DND-41 (cell line): ENCODE measurements around the gene ARL8B.

Source experiments
- ATAC-seq: fragments of 200-7000 bp; cut with Tn5 transposase; 3 replicates; pipeline ENCODE4 v1.9.1; 2021; ENCODE audit warnings: low read depth; ENCODE audit not compliant: insufficient read depth
- DNase-seq: peaks from one replicate; pipeline ENCODE4 v3.0.0-alpha.2; 2020
- H2AFZ ChIP-seq: 2 replicates; pipeline ENCODE4 v1.6.0; 2012; ENCODE audit warnings: low read depth, low read length
- H3K27ac ChIP-seq: 2 replicates; pipeline ENCODE4 v1.5.1; 2012; ENCODE audit warnings: low read length, inconsistent platforms
- H3K27me3 ChIP-seq: fragments of 200-600 bp; sonication (generic); 2 replicates; pipeline ENCODE4 v1.6.0; 2012; ENCODE audit warnings: low read length, mild to moderate bottlenecking, inconsistent platforms; ENCODE audit not compliant: insufficient read depth, poor library complexity
- H3K36me3 ChIP-seq: 2 replicates; pipeline ENCODE4 v1.5.1; 2012; ENCODE audit warnings: low read length, inconsistent platforms; ENCODE audit not compliant: insufficient read depth
- H3K4me1 ChIP-seq: 2 replicates; pipeline ENCODE4 v1.5.1; 2012; ENCODE audit warnings: mild to moderate bottlenecking, low read length; ENCODE audit not compliant: insufficient read depth
- H3K4me2 ChIP-seq: 2 replicates; pipeline ENCODE4 v1.6.0; 2012; ENCODE audit warnings: mild to moderate bottlenecking, moderate library complexity, low read length, inconsistent platforms; ENCODE audit not compliant: insufficient read depth
- H3K4me3 ChIP-seq, 2 experiments: fragments of 200-600 bp in 1 of 2; shearing (Covaris generic) in 1 of 2; 2 replicates each; pipeline ENCODE4 v1.5.1; 2012 to 2016; ENCODE audit warnings: inconsistent platforms in 2 of 2, low read length in 2 of 2, mild to moderate bottlenecking in 2 of 2, low read depth in 1 of 2, moderate library complexity in 1 of 2
- H3K79me2 ChIP-seq: 2 replicates; pipeline ENCODE4 v1.6.0; 2012; ENCODE audit warnings: low read length, inconsistent platforms; ENCODE audit not compliant: insufficient read depth
- H3K9ac ChIP-seq: 2 replicates; pipeline ENCODE4 v1.6.0; 2012; ENCODE audit warnings: low read depth, mild to moderate bottlenecking, inconsistent platforms, low read length, moderate library complexity
- H3K9me3 ChIP-seq: 2 replicates; pipeline ENCODE4 v1.5.1; 2012; ENCODE audit warnings: low read length, moderate library complexity, mild to moderate bottlenecking, inconsistent platforms; ENCODE audit not compliant: insufficient read depth, severe bottlenecking
- H4K20me1 ChIP-seq: 2 replicates; pipeline ENCODE4 v1.6.0; 2012; ENCODE audit warnings: low read length; ENCODE audit not compliant: insufficient read depth
- EZH2 ChIP-seq: IDR thresholded peaks from 3 replicates; pipeline ENCODE4 v1.6.1; 2012; ENCODE audit warnings: borderline replicate concordance, low read depth, mild to moderate bottlenecking, moderate library complexity, low read length, inconsistent platforms; ENCODE audit not compliant: severe bottlenecking
- TF ChIP-seq, protein P1 (sequence below): IDR thresholded peaks from 2 replicates; pipeline ENCODE4 v1.5.1; 2012; ENCODE audit warnings: borderline replicate concordance, low read length, moderate library complexity, mild to moderate bottlenecking; ENCODE audit not compliant: poor library complexity, severe bottlenecking; ENCODE audit errors: extremely low read depth

Gene ARL8B

GRCh38 chr3:5190147-5190791 is 68.2 kb downstream of the ARL8B start:
- Histone ChIP-seq H3K36me3 (peaks cover 59% of the 10 kb centered on the region), H3K27me3 (no peaks in the 10 kb centered on the region), H2AFZ (peak overlapping the region; percentile 19; the same call in 1 of the 2 replicates), H3K79me2 (peaks cover 91% of the 10 kb centered on the region), H3K4me1 (peaks cover 68% of the 10 kb centered on the region), H3K4me2 (peak overlapping the region; percentile 94), H4K20me1 (peaks cover 19% of the 10 kb centered on the region), H3K9me3 (no peaks in the 10 kb centered on the region), H3K9ac (peak overlapping the region; percentile 99), H3K27ac (peak overlapping the region; percentile 98), H3K4me3 (peak overlapping the region; percentile 76 to 88)
- TF ChIP-seq, protein P1, sequence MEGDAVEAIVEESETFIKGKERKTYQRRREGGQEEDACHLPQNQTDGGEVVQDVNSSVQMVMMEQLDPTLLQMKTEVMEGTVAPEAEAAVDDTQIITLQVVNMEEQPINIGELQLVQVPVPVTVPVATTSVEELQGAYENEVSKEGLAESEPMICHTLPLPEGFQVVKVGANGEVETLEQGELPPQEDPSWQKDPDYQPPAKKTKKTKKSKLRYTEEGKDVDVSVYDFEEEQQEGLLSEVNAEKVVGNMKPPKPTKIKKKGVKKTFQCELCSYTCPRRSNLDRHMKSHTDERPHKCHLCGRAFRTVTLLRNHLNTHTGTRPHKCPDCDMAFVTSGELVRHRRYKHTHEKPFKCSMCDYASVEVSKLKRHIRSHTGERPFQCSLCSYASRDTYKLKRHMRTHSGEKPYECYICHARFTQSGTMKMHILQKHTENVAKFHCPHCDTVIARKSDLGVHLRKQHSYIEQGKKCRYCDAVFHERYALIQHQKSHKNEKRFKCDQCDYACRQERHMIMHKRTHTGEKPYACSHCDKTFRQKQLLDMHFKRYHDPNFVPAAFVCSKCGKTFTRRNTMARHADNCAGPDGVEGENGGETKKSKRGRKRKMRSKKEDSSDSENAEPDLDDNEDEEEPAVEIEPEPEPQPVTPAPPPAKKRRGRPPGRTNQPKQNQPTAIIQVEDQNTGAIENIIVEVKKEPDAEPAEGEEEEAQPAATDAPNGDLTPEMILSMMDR, result no peak
- TF ChIP-seq EZH2, result no peak
- ATAC-seq (no peak), DNase-seq (peak; percentile 41)

GRCh38 chr3:5191555-5192304 is 69.6 kb downstream of the ARL8B start:
- Histone ChIP-seq H3K36me3 (peaks cover 74% of the 10 kb centered on the region), H3K27me3 (no peaks in the 10 kb centered on the region), H3K9me3 (no peaks in the 10 kb centered on the region), H3K79me2 (peaks cover 97% of the 10 kb centered on the region), H3K4me1 (peaks cover 68% of the 10 kb centered on the region), H3K9ac (peak overlapping the region; percentile 99), H3K4me2 (peak overlapping the region; percentile 94), H2AFZ (no peak overlapping the region), H4K20me1 (peaks cover 19% of the 10 kb centered on the region), H3K4me3 (peak overlapping the region; percentile 24 to 88), H3K27ac (peak overlapping the region; percentile 98)
- TF ChIP-seq, protein P1, result no peak
- no peak for TF ChIP-seq EZH2
- no peak for ATAC-seq
- DNase-seq, result no peak

GRCh38 chr3:5192571-5193365 is 70.7 kb downstream of the ARL8B start:
- Histone ChIP-seq H3K27me3 (no peaks in the 10 kb centered on the region), H2AFZ (no peak overlapping the region), H3K79me2 (peaks cover 94% of the 10 kb centered on the region), H3K4me3 (peak overlapping the region in 1 of 2 experiments; percentile 88; a peak in 2 of 4 replicates), H3K9me3 (no peaks in the 10 kb centered on the region), H3K36me3 (peaks cover 75% of the 10 kb centered on the region), H4K20me1 (peaks cover 19% of the 10 kb centered on the region), H3K27ac (peak overlapping the region; percentile 98), H3K4me1 (peaks cover 73% of the 10 kb centered on the region), H3K4me2 (peak overlapping the region; percentile 94), H3K9ac (peak overlapping the region; percentile 99)
- DNase-seq (no peak), ATAC-seq (no peak)
- TF ChIP-seq EZH2, result no peak
- TF ChIP-seq, protein P1, result no peak
